IMR-90 (cell line): ENCODE results near the gene IGFBP3. TPM values are rescaled to one million over a fixed set of nuclear protein-coding genes. Genes with fewer than 3 reads are reported as not detected.
"Not testable (repeated sequence)": the region's sequence is repeated elsewhere in the genome, so short reads cannot be mapped to it uniquely, and the experiment has no call there.

Source experiments
- ATAC-seq: fragments of 200-7000 bp; cut with Tn5 transposase; 2 replicates; pipeline ENCODE4 v1.9.1; 2020; ENCODE audit warnings: low read depth, mild to moderate bottlenecking, moderate library complexity
- BruUV-seq: library from RNA; stranded (reverse); fragments of 400-500 nt; replicated peaks from 2 replicates; lab custom pipeline; 2021; lab: Mats Ljungman, UMichigan
- CTCF ChIA-PET: fragments of 300-600 bp; formaldehyde crosslinking; extraction: SDS; loops from one replicate; lab custom pipeline; 2021; ENCODE audit warnings: antibody characterized with exemption; lab: Yijun Ruan, JAX
- POLR2A ChIA-PET: fragments of 300-600 bp; sonication (Branson Sonifier 250); formaldehyde crosslinking; loops from one replicate; lab custom pipeline; 2022; ENCODE audit warnings: antibody characterized with exemption; ENCODE audit not compliant: unreplicated experiment; lab: Charles Lee
- DNase-seq: peaks from one replicate; pipeline ENCODE4 v3.0.0; 2013
- H2AFZ ChIP-seq: replicated peaks from 2 replicates; pipeline ENCODE3; 2013; ENCODE audit warnings: low read length, mild to moderate bottlenecking; ENCODE audit not compliant: poor library complexity
- H2AK5ac ChIP-seq: 2 replicates; pipeline ENCODE4 v1.6.1; 2013; ENCODE audit warnings: low read depth, low read length, inconsistent platforms
- H2AK9ac ChIP-seq: replicated peaks from 2 replicates; pipeline ENCODE3; 2013; ENCODE audit warnings: mild to moderate bottlenecking, low read depth, low read length, moderate library complexity; ENCODE audit not compliant: poor library complexity
- H2BK120ac ChIP-seq: 2 replicates; pipeline ENCODE4 v1.6.1; 2013; ENCODE audit warnings: low read depth, low read length, inconsistent platforms
- H2BK15ac ChIP-seq: 3 replicates; pipeline ENCODE4 v1.6.1; 2013; ENCODE audit warnings: low read depth, low read length, inconsistent platforms
- H2BK20ac ChIP-seq: 2 replicates; pipeline ENCODE4 v1.6.1; 2013; ENCODE audit warnings: low read depth, mild to moderate bottlenecking, inconsistent platforms, low read length, moderate library complexity
- H2BK5ac ChIP-seq: 2 replicates; pipeline ENCODE4 v1.6.1; 2013; ENCODE audit warnings: mild to moderate bottlenecking, low read depth, low read length, inconsistent platforms; ENCODE audit not compliant: poor library complexity, severe bottlenecking
- H3K14ac ChIP-seq: replicated peaks from 2 replicates; pipeline ENCODE4 v1.6.1; 2013; ENCODE audit warnings: low read depth, low read length, inconsistent platforms
- H3K18ac ChIP-seq: 2 replicates; pipeline ENCODE4 v1.6.1; 2013; ENCODE audit warnings: low read depth, low read length, control low read depth
- H3K23ac ChIP-seq: 2 replicates; pipeline ENCODE4 v1.6.1; 2013; ENCODE audit warnings: low read depth, low read length, inconsistent platforms
- H3K27ac ChIP-seq: 2 replicates; pipeline ENCODE4 v1.5.1; 2013; ENCODE audit warnings: mild to moderate bottlenecking, control low read depth, low read length; ENCODE audit not compliant: insufficient read depth
- H3K27me3 ChIP-seq: 2 replicates; pipeline ENCODE4 v1.6.1; 2013; ENCODE audit warnings: low read length; ENCODE audit not compliant: control insufficient read depth, insufficient read depth
- H3K36me3 ChIP-seq: 2 replicates; pipeline ENCODE4 v1.6.1; 2013; ENCODE audit warnings: low read length, mixed read lengths; ENCODE audit not compliant: control insufficient read depth, insufficient read depth
- H3K4ac ChIP-seq: 2 replicates; pipeline ENCODE4 v1.6.1; 2013; ENCODE audit warnings: low read depth, low read length, inconsistent platforms
- H3K4me1 ChIP-seq: 2 replicates; pipeline ENCODE4 v1.6.1; 2013; ENCODE audit warnings: low read length, mixed read lengths; ENCODE audit not compliant: control insufficient read depth, insufficient read depth
- H3K4me2 ChIP-seq: 2 replicates; pipeline ENCODE4 v1.6.1; 2013; ENCODE audit warnings: low read depth, mild to moderate bottlenecking, control low read depth, low read length, moderate library complexity
- H3K4me3 ChIP-seq: 2 replicates; pipeline ENCODE4 v1.5.1; 2013; ENCODE audit warnings: low read depth, mild to moderate bottlenecking, control low read depth, low read length, moderate library complexity; ENCODE audit not compliant: insufficient read depth
- H3K56ac ChIP-seq: 2 replicates; pipeline ENCODE4 v1.6.1; 2013; ENCODE audit warnings: low read length, inconsistent platforms; ENCODE audit not compliant: insufficient read depth; ENCODE audit errors: extremely low read depth
- H3K79me1 ChIP-seq, 2 experiments: 2 replicates each; pipeline ENCODE4 v1.6.1; 2013; ENCODE audit warnings: low read length in 2 of 2, inconsistent platforms in 1 of 2, low read depth in 1 of 2
- H3K9ac ChIP-seq: 2 replicates; pipeline ENCODE4 v1.6.1; 2013; ENCODE audit warnings: low read depth, low read length, control low read depth
- H3K9me1 ChIP-seq: 2 replicates; pipeline ENCODE4 v1.6.1; 2013; ENCODE audit warnings: low read length, inconsistent platforms; ENCODE audit not compliant: insufficient read depth
- H3K9me3 ChIP-seq: 2 replicates; pipeline ENCODE4 v1.6.1; 2013; ENCODE audit warnings: low read length; ENCODE audit not compliant: control insufficient read depth, insufficient read depth
- H4K20me1 ChIP-seq: 2 replicates; pipeline ENCODE4 v1.6.1; 2013; ENCODE audit warnings: low read length, inconsistent platforms; ENCODE audit not compliant: insufficient read depth
- H4K5ac ChIP-seq: 2 replicates; pipeline ENCODE4 v1.6.1; 2013; ENCODE audit warnings: mild to moderate bottlenecking, low read depth, low read length, control low read depth
- H4K8ac ChIP-seq, 2 experiments: 2 replicates each; pipeline ENCODE4 v1.6.1; 2013; ENCODE audit warnings: low read depth in 2 of 2, low read length in 2 of 2, control low read depth in 1 of 2, inconsistent platforms in 1 of 2
- H4K91ac ChIP-seq: 2 replicates; pipeline ENCODE4 v1.6.1; 2013; ENCODE audit warnings: low read depth, low read length, inconsistent platforms; ENCODE audit not compliant: insufficient read depth
- CHD1 ChIP-seq: IDR thresholded peaks from 2 replicates; pipeline ENCODE4 v1.6.1; 2012; ENCODE audit warnings: low read depth, low read length, improper control_type of control experiment
- RCOR1 ChIP-seq: IDR thresholded peaks from 2 replicates; pipeline ENCODE4 v1.6.1; 2012; ENCODE audit warnings: mild to moderate bottlenecking, low read length, improper control_type of control experiment; ENCODE audit not compliant: insufficient replicate concordance
- USF2 ChIP-seq: fragments of 150-350 bp; IDR thresholded peaks from 2 replicates; pipeline ENCODE4 v1.6.1; 2017; ENCODE audit warnings: mild to moderate bottlenecking, antibody characterized with exemption, low read length, low read depth
- WGBS, 2 experiments: methylation state at CpG; one replicate each; pipeline versions ENCODE4 v1.1.5 to v1.1.7; 2013; ENCODE audit warnings: missing lambda C conversion rate in 2 of 2; ENCODE audit not compliant: insufficient read length in 1 of 2; ENCODE audit errors: extremely low coverage in 2 of 2; 5-methylcytosine and 5-hydroxymethylcytosine counted together
- dilution Hi-C: fragments of 300-500 bp; cut with HindIII; formaldehyde crosslinking; loops from one replicate; pipeline ENCODE4 v1.14.3; 2018; ENCODE audit warnings: low sequenced_read_pairs; ENCODE audit not compliant: unreplicated experiment
- in situ Hi-C: fragments of 300-500 bp; cut with MboI; formaldehyde crosslinking; loops from 3 replicates; pipeline ENCODE4 v1.14.3; 2019; ENCODE audit warnings: low sequenced_read_pairs, inconsistent platforms, mixed read lengths
- intact Hi-C: fragments of 100-400 bp; cut with micrococcal nuclease; formaldehyde crosslinking; loops from 2 replicates; pipeline ENCODE4 v1.10.0; 2022
- polyA plus RNA-seq, 3 experiments: library from polyadenylated mRNA; depleted of rRNA; stranded (reverse); fragments of >200 nt; gene quantifications; 2 replicates each; pipeline ENCODE4 v1.2.3, GENCODE V29; 2012; ENCODE audit warnings: low replicate concordance in 1 of 3
- total RNA-seq: library from RNA; depleted of rRNA; stranded (reverse); fragments of >200 nt; gene quantifications from 2 replicates; pipeline ENCODE4 v1.2.3, GENCODE V29; 2012

Gene IGFBP3
- total and polyA plus RNA-seq, 2 of the 4 experiments (the other 2 are of a cell fraction): 272 to 601 TPM

GRCh38 chr7:45955286-45955685, 34.2 kb upstream of the IGFBP3 start:
- in situ Hi-C loops (no loop called here), dilution Hi-C loops (no loop called here), intact Hi-C loops (no loop called here)
- H4K20me1 ChIP-seq: no peaks in the 10 kb centered on the region
- no peak overlapping the region for H2BK20ac ChIP-seq
- no peaks in the 10 kb centered on the region for H3K36me3 ChIP-seq
- H3K18ac ChIP-seq: no peak overlapping the region; the same call in 1 of the 2 replicates
- CTCF ChIA-PET: interaction anchor here (1.0 to 1.1 kb wide), 2 partner anchors 30 to 37 kb away, joined by 3 to 5 read pairs; no protein-coding TSS in a partner anchor
- H3K56ac ChIP-seq: no peak overlapping the region
- H4K8ac ChIP-seq: no peak overlapping the region
- H4K5ac ChIP-seq: no peak overlapping the region; the same call in 1 of the 2 replicates
- no TSS peak for BruUV-seq
- H2AFZ ChIP-seq: no peak overlapping the region
- no peak overlapping the region for H2BK5ac ChIP-seq
- no CpG with 5 or more reads among the region's 1 CpG for WGBS, 2 experiments
- no peak for TF ChIP-seq RCOR1
- TF ChIP-seq CHD1: no peak
- no peak for TF ChIP-seq USF2
- DNase-seq: no peak
- no peaks in the 10 kb centered on the region for H3K4me1 ChIP-seq
- H3K27me3 ChIP-seq: no peaks in the 10 kb centered on the region
- H3K27ac ChIP-seq: no peak overlapping the region
- H3K79me1 ChIP-seq: no peaks in the 10 kb centered on the region
- ATAC-seq: no peak
- H3K4me2 ChIP-seq: no peak overlapping the region
- H2AK9ac ChIP-seq: no peak overlapping the region
- H3K9me1 ChIP-seq: no peaks in the 10 kb centered on the region
- H3K4me3 ChIP-seq: no peak overlapping the region
- POLR2A ChIA-PET: no interaction called here
- peak overlapping the region; percentile 65 for H3K4ac ChIP-seq
- peak overlapping the region; percentile 40; the same call in 1 of the 2 replicates for H2BK120ac ChIP-seq
- H3K9me3 ChIP-seq: peaks cover 5% of the 10 kb centered on the region
- H2BK15ac ChIP-seq: no peak overlapping the region
- no peak overlapping the region for H3K9ac ChIP-seq
- H2AK5ac ChIP-seq: 0 out of 2 replicates have a peak overlapping the region, but pooled peaks have one; percentile 67
- no peak overlapping the region for H3K14ac ChIP-seq
- no peak overlapping the region for H3K23ac ChIP-seq
- H4K91ac ChIP-seq: no peak overlapping the region

DNA sequence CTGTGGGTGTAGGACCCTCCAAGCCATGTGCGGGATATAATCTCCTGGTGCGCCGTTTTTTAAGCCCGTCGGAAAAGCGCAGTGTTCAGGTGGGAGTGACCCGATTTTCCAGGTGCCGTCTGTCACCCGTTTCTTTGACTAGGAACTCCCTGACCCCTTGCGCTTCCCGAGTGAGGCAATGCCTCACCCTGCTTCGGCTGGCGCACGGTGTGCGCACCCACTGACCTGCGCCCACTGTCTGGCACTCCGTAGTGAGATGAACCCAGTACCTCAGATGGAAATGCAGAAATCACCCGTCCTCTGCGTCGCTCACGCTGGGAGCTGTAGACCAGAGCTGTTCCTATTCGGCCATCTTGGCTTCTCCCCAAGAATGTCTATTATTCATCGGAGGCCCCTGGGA, 32.0 kb upstream of the IGFBP3 start:
- H2BK120ac ChIP-seq, H3K9me3 ChIP-seq, ATAC-seq, H3K79me1 ChIP-seq, H3K4me1 ChIP-seq, H4K8ac ChIP-seq, H3K27me3 ChIP-seq, in situ Hi-C loops, H3K14ac ChIP-seq, H4K91ac ChIP-seq, dilution Hi-C loops, H2AK5ac ChIP-seq, H3K4me3 ChIP-seq, H2AK9ac ChIP-seq, H4K20me1 ChIP-seq, POLR2A ChIA-PET, H3K9ac ChIP-seq, H3K27ac ChIP-seq, H2BK20ac ChIP-seq, DNase-seq, H2BK5ac ChIP-seq, H3K56ac ChIP-seq, H3K9me1 ChIP-seq, H3K4me2 ChIP-seq, H2BK15ac ChIP-seq, H3K36me3 ChIP-seq, H3K4ac ChIP-seq, CTCF ChIA-PET, H3K18ac ChIP-seq, H4K5ac ChIP-seq, H3K23ac ChIP-seq, intact Hi-C loops, BruUV-seq, H2AFZ ChIP-seq: not testable (repeated sequence)
- WGBS, 2 experiments: 93% methylated on average over 8 of the region's 23 CpGs; no CpG with 5 or more reads in 1 of the 2 experiments
